IMR-90 (cell line): ENCODE measurements around the gene ZNF423.

ENCODE experiments used
- BHLHE40 ChIP-seq: fragments of 150-350 bp; IDR thresholded peaks from 2 replicates; pipeline ENCODE4 v1.6.1; 2016; ENCODE audit warnings: mild to moderate bottlenecking, low read depth, low read length
- CHD1 ChIP-seq: IDR thresholded peaks from 2 replicates; pipeline ENCODE4 v1.6.1; 2012; ENCODE audit warnings: low read depth, low read length, improper control_type of control experiment
- CTCF ChIP-seq: conservative IDR thresholded peaks from 2 replicates; pipeline ENCODE4 v1.5.1; 2012; ENCODE audit warnings: mild to moderate bottlenecking, low read depth, low read length, improper control_type of control experiment
- FOS ChIP-seq: fragments of 150-350 bp; IDR thresholded peaks from 2 replicates; pipeline ENCODE4 v1.6.1; 2016; ENCODE audit warnings: low read depth, low read length
- MAFK ChIP-seq: IDR thresholded peaks from 2 replicates; pipeline ENCODE4 v1.6.1; 2012; ENCODE audit warnings: low read depth, low read length, improper control_type of control experiment
- MXI1 ChIP-seq: IDR thresholded peaks from 2 replicates; pipeline ENCODE4 v1.6.1; 2012; ENCODE audit warnings: low read depth, mild to moderate bottlenecking, low read length, moderate library complexity, borderline replicate concordance
- NFE2L2 ChIP-seq: fragments of 150-350 bp; IDR thresholded peaks from 2 replicates; pipeline ENCODE4 v1.6.1; 2016; ENCODE audit warnings: low read depth, mild to moderate bottlenecking, low read length
- POLR2A ChIP-seq: IDR thresholded peaks from 2 replicates; pipeline ENCODE4 v1.6.1; 2012; ENCODE audit warnings: mild to moderate bottlenecking, low read depth, low read length
- RAD21 ChIP-seq: IDR thresholded peaks from 2 replicates; pipeline ENCODE4 v1.6.1; 2012; ENCODE audit warnings: low read length, improper control_type of control experiment
- RCOR1 ChIP-seq: IDR thresholded peaks from 2 replicates; pipeline ENCODE4 v1.6.1; 2012; ENCODE audit warnings: mild to moderate bottlenecking, low read length, improper control_type of control experiment; ENCODE audit not compliant: insufficient replicate concordance
- RFX5 ChIP-seq: IDR thresholded peaks from 2 replicates; pipeline ENCODE4 v1.8.0; 2012; ENCODE audit warnings: low read depth, mild to moderate bottlenecking, low read length, moderate library complexity
- SMC3 ChIP-seq: fragments of 150-350 bp; IDR thresholded peaks from 2 replicates; pipeline ENCODE4 v1.6.1; 2016; ENCODE audit warnings: low read depth, mild to moderate bottlenecking, antibody characterized with exemption, low read length, moderate library complexity
- USF2 ChIP-seq: fragments of 150-350 bp; IDR thresholded peaks from 2 replicates; pipeline ENCODE4 v1.6.1; 2017; ENCODE audit warnings: mild to moderate bottlenecking, antibody characterized with exemption, low read length, low read depth

GRCh38 chr16:49499414-49499785, 356.5 kb downstream of the ZNF423 start:
- TF ChIP-seq CTCF (no peak), POLR2A (no peak), FOS (no peak), RFX5 (no peak), USF2 (no peak), BHLHE40 (no peak), MAFK (no peak), RAD21 (no peak), MXI1 (no peak), SMC3 (no peak), CHD1 (no peak), NFE2L2 (no peak), RCOR1 (no peak)
